ENCODE measurements around the gene GLRB. TPM values are rescaled to one million over a fixed set of nuclear protein-coding genes. Genes with fewer than 3 reads are reported as not detected.
"Not testable (repeated sequence)": the region's sequence is repeated elsewhere in the genome, so short reads cannot be mapped to it uniquely, and the experiment has no call there.

The GLRB gene
- total and polyA plus RNA-seq, 4 donors, result 20.8 to 70.1 (median 42.0) TPM

DNA sequence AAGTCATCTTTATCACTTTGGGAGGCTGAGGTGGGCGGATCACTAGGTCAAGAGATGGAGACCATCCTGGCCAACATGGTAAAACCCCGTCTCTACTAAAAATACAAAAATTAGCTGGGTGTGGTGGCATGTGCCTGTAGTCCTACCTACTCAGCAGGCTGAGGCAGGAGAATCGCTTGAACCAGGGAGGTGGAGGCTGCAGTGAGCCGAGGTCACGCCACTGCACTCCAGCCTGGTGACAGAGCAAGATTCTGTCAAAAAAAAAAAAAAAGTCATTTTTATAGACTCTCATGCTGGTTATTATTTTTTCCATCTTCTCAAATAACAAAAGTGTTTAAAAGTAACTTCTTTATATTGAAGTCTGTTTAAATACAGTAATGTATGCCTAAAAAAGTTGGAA lies 17.1 kb upstream of the GLRB start:
- H3K9me3 ChIP-seq (ENCODE audit: control insufficient read depth, insufficient read depth, low read length); H3K4me1 ChIP-seq (ENCODE audit: control insufficient read depth, insufficient read depth, low read length); H3K27ac ChIP-seq (ENCODE audit: low read depth, low read length); H3K36me3 ChIP-seq (ENCODE audit: control insufficient read depth, insufficient read depth, low read length); DNase-seq (ENCODE audit: low read depth in 4 of 6, low spot score in 6 of 6); H3K4me3 ChIP-seq (ENCODE audit: low read depth, low read length); H3K27me3 ChIP-seq (ENCODE audit: control insufficient read depth, insufficient read depth, low read length): not testable (repeated sequence)
- no CpG with 5 or more reads among the region's 5 CpGs for WGBS (ENCODE audit: insufficient coverage)

DNA sequence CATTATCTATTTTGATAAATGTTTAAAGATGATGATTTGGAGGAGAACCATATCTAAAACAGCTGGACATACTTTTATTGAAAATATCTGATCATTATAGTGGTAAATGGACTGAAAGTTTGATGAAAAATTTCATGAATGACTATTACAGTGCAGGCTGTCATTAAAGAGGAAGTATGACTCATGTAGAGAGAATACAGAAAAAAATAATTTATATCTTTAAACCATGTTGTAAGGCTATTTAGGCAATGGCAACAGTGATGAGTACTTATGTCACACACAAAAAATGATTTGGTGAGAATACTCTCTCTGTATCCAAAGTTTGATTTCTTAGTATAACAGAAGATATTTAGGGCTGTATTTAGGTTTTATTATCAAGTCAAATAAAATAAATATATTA lies 3.9 kb upstream of the GLRB start:
- Histone ChIP-seq H3K4me1 (ENCODE audit: control insufficient read depth, insufficient read depth, low read length) (peaks cover 2% of the 10 kb centered on the region), H3K4me3 (ENCODE audit: low read depth, low read length) (no peak overlapping the region), H3K27ac (ENCODE audit: low read depth, low read length) (no peak overlapping the region), H3K27me3 (ENCODE audit: control insufficient read depth, insufficient read depth, low read length) (peaks cover 2% of the 10 kb centered on the region), H3K36me3 (ENCODE audit: control insufficient read depth, insufficient read depth, low read length) (no peaks in the 10 kb centered on the region), H3K9me3 (ENCODE audit: control insufficient read depth, insufficient read depth, low read length) (no peaks in the 10 kb centered on the region)
- DNase-seq (ENCODE audit: low read depth in 4 of 6, low spot score in 6 of 6), result no peak

DNA sequence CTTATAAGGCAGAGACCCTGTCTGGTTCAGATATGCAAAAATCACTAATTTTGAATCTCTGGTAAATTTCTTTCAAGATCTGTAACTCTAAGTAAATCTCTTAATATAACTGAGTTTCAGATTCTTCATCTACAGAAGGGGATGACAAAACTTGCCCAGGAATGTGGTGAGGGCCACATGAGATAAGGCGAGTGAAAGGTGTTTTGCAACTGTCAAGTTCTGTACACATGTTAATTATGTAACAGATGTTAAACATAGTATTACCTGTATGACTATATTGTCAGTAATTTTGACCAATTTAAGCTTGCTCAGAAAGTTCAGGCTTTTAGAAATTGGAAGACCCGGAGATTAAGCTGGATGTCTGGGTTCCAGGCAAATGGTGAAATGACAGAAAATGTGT lies 549 bp upstream of the GLRB start:
- 83% methylated on average over 1 of the region's 2 CpGs for WGBS (ENCODE audit: insufficient coverage)
- Histone ChIP-seq H3K27ac (ENCODE audit: low read depth, low read length) (no peak overlapping the region), H3K4me1 (ENCODE audit: control insufficient read depth, insufficient read depth, low read length) (peaks cover 2% of the 10 kb centered on the region)

DNA sequence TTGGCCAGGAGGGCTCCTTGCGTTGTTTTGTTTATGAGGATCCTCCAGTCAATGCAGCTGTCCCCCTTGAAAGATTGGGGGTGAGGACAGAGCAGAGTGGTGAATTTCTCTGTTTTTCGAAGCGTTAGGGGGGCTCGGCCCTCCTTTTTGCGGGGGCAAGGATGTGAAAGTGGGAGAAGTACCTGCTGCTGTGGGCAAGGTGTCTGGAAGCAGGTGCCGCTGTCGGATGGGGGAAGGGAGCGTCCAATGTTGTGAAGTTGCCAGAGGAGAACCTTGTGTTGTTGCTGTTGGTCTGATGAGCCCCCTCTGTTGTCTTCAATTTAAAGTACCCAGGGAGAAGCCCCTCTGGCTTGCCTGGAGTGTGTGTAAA lies 613 bp downstream of the GLRB start:
- peak in 4 of 6 donors; percentile 18 to 83 (median 24) for DNase-seq (ENCODE audit: low read depth in 4 of 6, low spot score in 6 of 6)
- Histone ChIP-seq H3K9me3 (ENCODE audit: control insufficient read depth, insufficient read depth, low read length) (no peaks in the 10 kb centered on the region), H3K36me3 (ENCODE audit: control insufficient read depth, insufficient read depth, low read length) (no peaks in the 10 kb centered on the region), H3K4me1 (ENCODE audit: control insufficient read depth, insufficient read depth, low read length) (peaks cover 2% of the 10 kb centered on the region), H3K27me3 (ENCODE audit: control insufficient read depth, insufficient read depth, low read length) (peaks cover 2% of the 10 kb centered on the region), H3K27ac (ENCODE audit: low read depth, low read length) (no peak overlapping the region), H3K4me3 (ENCODE audit: low read depth, low read length) (peak overlapping the region; percentile 74)
- WGBS (ENCODE audit: insufficient coverage), result 0% methylated on average over 8 of the region's 8 CpGs

More for the DNA sequence above, 549 bp upstream of the GLRB start:
- peak in 3 of 6 donors; percentile 2 to 9 (median 5) for DNase-seq (ENCODE audit: low read depth in 4 of 6, low spot score in 6 of 6)
- H3K9me3 ChIP-seq (ENCODE audit: control insufficient read depth, insufficient read depth, low read length), result no peaks in the 10 kb centered on the region
- peak overlapping the region; percentile 74 for H3K4me3 ChIP-seq (ENCODE audit: low read depth, low read length)
- H3K36me3 ChIP-seq (ENCODE audit: control insufficient read depth, insufficient read depth, low read length), result no peaks in the 10 kb centered on the region
- peaks cover 2% of the 10 kb centered on the region for H3K27me3 ChIP-seq (ENCODE audit: control insufficient read depth, insufficient read depth, low read length)

DNA sequence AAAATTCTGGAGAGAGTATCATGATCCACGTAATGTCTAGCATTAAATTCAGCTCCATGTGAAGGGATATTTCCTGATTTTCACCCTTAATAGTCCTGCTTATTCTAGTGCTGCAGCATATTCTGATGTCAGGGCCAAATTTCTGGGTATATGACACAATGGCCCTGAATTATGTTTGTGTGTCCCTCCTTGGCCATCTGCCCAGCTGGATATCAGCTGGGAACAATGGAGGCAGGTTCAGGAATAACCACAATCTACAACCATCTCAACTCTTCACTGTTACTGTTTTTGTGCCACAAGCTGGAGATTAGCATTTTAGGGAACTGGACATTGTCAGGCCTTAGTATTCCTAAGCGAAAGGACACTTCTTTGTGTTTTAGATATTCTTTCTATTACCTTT lies 3.5 kb downstream of the GLRB start:
- Histone ChIP-seq H3K36me3 (ENCODE audit: control insufficient read depth, insufficient read depth, low read length) (no peaks in the 10 kb centered on the region), H3K4me3 (ENCODE audit: low read depth, low read length) (no peak overlapping the region), H3K27ac (ENCODE audit: low read depth, low read length) (no peak overlapping the region), H3K27me3 (ENCODE audit: control insufficient read depth, insufficient read depth, low read length) (peaks cover 2% of the 10 kb centered on the region), H3K9me3 (ENCODE audit: control insufficient read depth, insufficient read depth, low read length) (no peaks in the 10 kb centered on the region), H3K4me1 (ENCODE audit: control insufficient read depth, insufficient read depth, low read length) (peaks cover 2% of the 10 kb centered on the region)
- WGBS (ENCODE audit: insufficient coverage), result 100% methylated on average over 1 of the region's 2 CpGs
- no peak for DNase-seq (ENCODE audit: low read depth in 4 of 6, low spot score in 6 of 6)

DNA sequence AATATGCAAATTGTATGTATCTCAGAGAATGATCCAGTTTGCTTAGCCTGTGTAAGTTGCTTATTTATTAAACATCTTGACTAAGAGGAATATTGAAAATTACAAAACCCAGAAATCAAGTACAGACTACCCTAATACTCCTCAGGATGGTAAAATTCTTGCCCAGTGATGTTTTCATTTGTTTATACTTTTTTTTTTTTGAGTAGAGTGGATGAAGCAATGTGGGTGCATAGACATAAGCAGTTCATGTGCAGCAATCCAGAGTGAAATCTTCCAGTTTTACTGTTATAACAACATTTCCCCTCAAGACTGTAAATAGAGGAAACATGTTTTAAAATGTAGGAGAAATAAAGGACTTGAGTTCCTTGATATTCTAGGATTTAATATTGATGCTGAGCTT lies 4.7 kb downstream of the GLRB start:
- Histone ChIP-seq H3K4me1 (ENCODE audit: control insufficient read depth, insufficient read depth, low read length) (peaks cover 2% of the 10 kb centered on the region), H3K9me3 (ENCODE audit: control insufficient read depth, insufficient read depth, low read length) (no peaks in the 10 kb centered on the region), H3K36me3 (ENCODE audit: control insufficient read depth, insufficient read depth, low read length) (peaks cover 3% of the 10 kb centered on the region), H3K27me3 (ENCODE audit: control insufficient read depth, insufficient read depth, low read length) (peaks cover 2% of the 10 kb centered on the region), H3K4me3 (ENCODE audit: low read depth, low read length) (no peak overlapping the region), H3K27ac (ENCODE audit: low read depth, low read length) (no peak overlapping the region)
- DNase-seq (ENCODE audit: low read depth in 4 of 6, low spot score in 6 of 6), result no peak

DNA sequence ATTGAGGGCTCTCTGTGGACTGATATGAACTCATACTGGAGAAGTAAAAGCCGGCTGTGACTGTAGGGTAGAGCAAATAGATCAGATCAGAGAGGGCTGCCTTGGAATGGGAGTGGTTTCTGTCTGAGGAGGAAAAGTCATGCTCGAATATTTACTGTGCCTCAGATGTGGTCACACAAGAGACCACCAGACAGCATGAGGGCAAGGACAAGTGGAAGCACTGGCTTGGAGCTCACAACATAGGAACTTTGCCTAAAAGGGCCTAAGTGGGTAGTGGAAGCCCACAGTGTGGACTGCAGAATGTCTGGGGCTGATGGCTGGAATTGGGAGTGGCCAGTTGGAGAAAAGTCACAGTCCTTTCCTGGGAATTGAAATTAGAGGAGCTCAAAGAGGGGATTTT lies 19.8 kb downstream of the GLRB start:
- Histone ChIP-seq H3K4me1 (ENCODE audit: control insufficient read depth, insufficient read depth, low read length) (no peaks in the 10 kb centered on the region), H3K36me3 (ENCODE audit: control insufficient read depth, insufficient read depth, low read length) (no peaks in the 10 kb centered on the region), H3K9me3 (ENCODE audit: control insufficient read depth, insufficient read depth, low read length) (no peaks in the 10 kb centered on the region), H3K27me3 (ENCODE audit: control insufficient read depth, insufficient read depth, low read length) (no peaks in the 10 kb centered on the region), H3K27ac (ENCODE audit: low read depth, low read length) (no peak overlapping the region), H3K4me3 (ENCODE audit: low read depth, low read length) (no peak overlapping the region)
- WGBS (ENCODE audit: insufficient coverage), result 69% methylated on average over 2 of the region's 2 CpGs
- DNase-seq (ENCODE audit: low read depth in 4 of 6, low spot score in 6 of 6), result no peak

DNA sequence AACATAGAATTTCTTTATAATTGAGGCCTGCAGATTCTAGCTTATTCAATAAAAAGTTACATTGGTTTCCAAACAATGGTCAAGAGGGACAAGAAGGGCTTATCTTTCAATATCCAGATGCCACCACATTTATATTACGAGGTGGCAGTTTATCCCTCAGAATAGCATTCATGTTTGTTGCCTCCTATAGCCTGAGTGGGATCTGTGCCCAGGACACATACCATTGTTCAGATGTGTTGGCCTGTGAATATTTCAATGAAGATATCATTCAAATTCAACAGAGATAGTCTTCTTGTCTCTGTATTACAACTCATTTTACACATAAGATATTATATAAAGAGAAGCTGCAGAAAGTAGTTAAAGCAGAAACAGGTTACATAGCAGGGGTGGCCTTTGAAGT lies 20.5 kb downstream of the GLRB start:
- WGBS (ENCODE audit: insufficient coverage), result no CpG with 5 or more reads among the region's 1 CpG
- DNase-seq (ENCODE audit: low read depth in 4 of 6, low spot score in 6 of 6), result no peak
- H3K4me3 ChIP-seq (ENCODE audit: low read depth, low read length), result no peak overlapping the region
- no peaks in the 10 kb centered on the region for H3K27me3 ChIP-seq (ENCODE audit: control insufficient read depth, insufficient read depth, low read length)
- no peaks in the 10 kb centered on the region for H3K4me1 ChIP-seq (ENCODE audit: control insufficient read depth, insufficient read depth, low read length)
- no peaks in the 10 kb centered on the region for H3K9me3 ChIP-seq (ENCODE audit: control insufficient read depth, insufficient read depth, low read length)
- H3K36me3 ChIP-seq (ENCODE audit: control insufficient read depth, insufficient read depth, low read length), result no peaks in the 10 kb centered on the region
- no peak overlapping the region for H3K27ac ChIP-seq (ENCODE audit: low read depth, low read length)

DNA sequence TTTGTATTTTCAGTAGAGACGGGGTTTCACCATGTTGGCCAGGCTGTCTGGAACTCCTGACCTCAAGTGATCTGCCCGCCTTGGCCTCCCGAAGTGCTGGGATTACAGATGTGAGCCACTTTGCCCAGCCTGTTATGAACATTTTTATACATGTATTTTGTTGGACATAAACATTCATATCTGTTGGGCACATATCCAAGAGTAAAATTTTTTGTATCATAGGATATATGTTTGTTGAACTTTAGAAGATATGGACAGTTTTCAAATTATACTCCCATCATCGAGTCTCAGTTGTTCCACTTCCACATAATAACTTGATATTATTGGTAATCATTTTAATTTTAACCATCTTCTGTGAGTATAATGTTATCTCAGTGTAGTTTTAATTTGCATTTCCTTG lies 23.6 kb downstream of the GLRB start:
- WGBS (ENCODE audit: insufficient coverage), result 80% methylated on average over 1 of the region's 4 CpGs
- Histone ChIP-seq H3K36me3 (ENCODE audit: control insufficient read depth, insufficient read depth, low read length) (no peaks in the 10 kb centered on the region), H3K9me3 (ENCODE audit: control insufficient read depth, insufficient read depth, low read length) (peaks cover 1% of the 10 kb centered on the region), H3K4me1 (ENCODE audit: control insufficient read depth, insufficient read depth, low read length) (no peaks in the 10 kb centered on the region), H3K4me3 (ENCODE audit: low read depth, low read length) (no peak overlapping the region), H3K27me3 (ENCODE audit: control insufficient read depth, insufficient read depth, low read length) (no peaks in the 10 kb centered on the region), H3K27ac (ENCODE audit: low read depth, low read length) (no peak overlapping the region)
- DNase-seq (ENCODE audit: low read depth in 4 of 6, low spot score in 6 of 6), result no peak

DNA sequence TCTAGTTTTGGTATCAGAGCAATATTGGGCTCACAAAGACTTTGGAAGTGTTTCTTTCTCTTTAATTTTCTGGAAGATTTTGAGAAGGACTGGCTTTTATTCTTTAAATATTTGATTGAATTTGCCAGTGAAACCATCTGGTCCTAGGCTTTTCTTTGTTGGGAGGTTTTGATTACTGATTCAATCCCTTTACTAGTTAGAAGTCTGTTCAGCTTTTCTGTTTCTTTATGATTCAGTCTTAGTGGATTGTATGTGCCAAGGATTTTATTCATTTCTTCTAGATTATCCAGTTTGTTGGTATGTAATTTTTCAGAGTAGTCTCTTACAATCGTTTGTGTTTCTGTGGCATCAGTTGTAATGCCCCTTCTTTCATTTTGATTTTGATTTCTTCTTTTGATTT lies 28.6 kb downstream of the GLRB start:
- Histone ChIP-seq H3K4me1 (ENCODE audit: control insufficient read depth, insufficient read depth, low read length) (no peaks in the 10 kb centered on the region), H3K27ac (ENCODE audit: low read depth, low read length) (no peak overlapping the region), H3K9me3 (ENCODE audit: control insufficient read depth, insufficient read depth, low read length) (peaks cover 5% of the 10 kb centered on the region), H3K27me3 (ENCODE audit: control insufficient read depth, insufficient read depth, low read length) (no peaks in the 10 kb centered on the region), H3K4me3 (ENCODE audit: low read depth, low read length) (no peak overlapping the region), H3K36me3 (ENCODE audit: control insufficient read depth, insufficient read depth, low read length) (no peaks in the 10 kb centered on the region)
- no CpG with 5 or more reads among the region's 1 CpG for WGBS (ENCODE audit: insufficient coverage)
- no peak for DNase-seq (ENCODE audit: low read depth in 4 of 6, low spot score in 6 of 6)
